HG03558 (cell line): ENCODE data around the gene MATN4.

Experiments
- ATAC-seq: cut with Tn5 transposase; IDR thresholded peaks from one replicate; pipeline ENCODE4 v1.9.1; 2021; ENCODE audit warnings: moderate number of reproducible peaks; ENCODE audit not compliant: unreplicated experiment; ENCODE audit errors: extremely low read depth

Gene MATN4

GRCh38 chr20:45257161-45257560 is 50.9 kb downstream of the MATN4 start:
- ATAC-seq: no peak

DNA sequence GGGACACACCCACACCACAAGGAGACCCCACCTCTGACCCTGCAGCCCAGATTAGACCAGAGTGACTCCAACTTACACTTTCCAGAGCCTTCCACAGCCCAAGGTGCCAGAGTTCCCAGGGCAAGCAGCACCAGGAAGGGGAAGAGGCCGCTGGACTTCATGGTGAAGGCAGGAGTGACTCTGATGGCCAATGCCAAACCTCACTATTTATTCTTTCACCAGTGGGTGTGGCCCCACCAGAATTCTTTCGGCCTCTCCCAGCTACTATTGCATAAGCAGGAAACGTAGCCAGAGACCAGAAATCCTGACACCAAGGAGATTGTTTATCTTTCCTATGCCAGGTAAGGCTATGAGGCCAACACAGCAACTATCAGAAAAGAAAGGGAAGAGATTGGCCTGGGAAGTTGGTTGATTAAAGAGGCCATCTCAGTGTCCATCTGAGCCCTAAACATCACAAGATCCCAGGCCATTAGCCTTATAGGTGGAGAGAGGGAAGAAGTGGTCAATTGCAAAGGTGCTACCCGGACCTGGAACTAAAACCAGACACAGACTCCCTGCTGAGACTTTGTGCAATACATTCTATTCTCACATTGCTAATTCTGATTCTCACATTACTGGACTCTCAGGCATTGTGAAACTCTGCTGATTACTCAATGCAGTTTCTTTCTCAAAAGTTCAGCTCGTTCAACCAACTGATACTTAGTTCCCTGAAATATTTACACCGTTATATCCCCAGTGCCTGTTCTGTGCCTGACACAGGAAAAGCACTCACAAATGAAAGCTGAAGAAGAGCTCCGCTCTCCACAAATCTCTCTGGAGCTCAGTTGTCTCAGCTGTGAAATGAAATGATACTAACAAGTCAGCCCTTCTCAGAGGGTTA is 53.5 kb downstream of the MATN4 start, which contains the start of gene SLPI:
SLPI (minus strand) TSS at position 182 of the 880 bp plus-strand sequence; CDS start at position 161, 21 bp downstream.
- no peak for ATAC-seq

- ATAC-seq: no peak
These were observed 54.8 kb downstream of the MATN4 start for GRCh38 chr20:45253261-45253660.

DNA sequence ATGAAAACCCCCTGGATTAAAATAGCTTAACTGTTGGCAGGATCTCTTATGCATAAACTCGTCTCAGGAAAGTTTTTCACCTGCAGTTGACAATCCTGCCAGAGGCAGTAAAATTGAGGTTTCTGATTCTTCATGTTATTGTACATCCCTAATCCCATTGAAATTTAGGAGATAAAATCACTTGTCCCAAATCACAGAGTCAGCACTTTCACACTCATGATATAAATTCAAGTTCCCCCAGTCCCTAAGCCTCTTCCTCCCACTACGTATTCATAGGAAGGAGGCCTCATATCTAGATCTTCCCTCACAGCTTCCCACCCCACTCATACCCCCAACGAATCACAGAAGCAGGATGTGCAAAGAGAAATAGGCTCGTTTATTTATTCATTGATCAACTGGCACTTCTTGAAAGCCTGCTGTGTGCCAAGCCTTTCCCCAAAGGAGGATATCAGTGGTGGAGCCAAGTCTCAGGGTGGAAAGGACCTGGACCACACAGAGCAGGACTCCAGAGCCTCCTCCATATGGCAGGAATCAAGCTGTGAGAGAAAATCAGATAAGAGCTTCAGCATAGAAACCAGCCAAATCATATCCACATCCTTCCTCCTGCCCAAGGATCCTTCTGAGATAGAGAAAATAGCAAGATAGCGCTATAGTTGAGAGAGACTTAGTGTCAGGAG is 56.1 kb downstream of the MATN4 start:
- no peak for ATAC-seq

DNA sequence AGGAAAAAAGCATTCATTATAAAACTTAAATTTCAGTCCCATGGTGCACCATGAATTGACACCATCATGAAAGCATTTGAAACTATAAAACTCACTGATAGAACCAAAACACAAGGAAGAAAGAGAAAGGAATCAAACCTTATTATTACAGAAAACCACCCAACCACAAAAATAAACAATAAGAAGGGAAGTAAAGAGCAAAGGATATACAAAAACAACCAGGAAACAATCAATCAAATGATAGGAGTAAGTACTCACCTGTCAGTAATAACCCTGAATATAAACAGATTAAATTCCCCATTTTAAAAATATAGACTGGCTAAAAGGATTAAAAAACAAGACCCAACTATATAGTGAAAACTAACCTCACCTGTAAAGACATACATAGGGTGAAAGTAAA is 59.5 kb downstream of the MATN4 start:
- ATAC-seq: no peak

- ATAC-seq: no peak
These were observed 60.2 kb downstream of the MATN4 start for GRCh38 chr20:45247865-45248264.

DNA sequence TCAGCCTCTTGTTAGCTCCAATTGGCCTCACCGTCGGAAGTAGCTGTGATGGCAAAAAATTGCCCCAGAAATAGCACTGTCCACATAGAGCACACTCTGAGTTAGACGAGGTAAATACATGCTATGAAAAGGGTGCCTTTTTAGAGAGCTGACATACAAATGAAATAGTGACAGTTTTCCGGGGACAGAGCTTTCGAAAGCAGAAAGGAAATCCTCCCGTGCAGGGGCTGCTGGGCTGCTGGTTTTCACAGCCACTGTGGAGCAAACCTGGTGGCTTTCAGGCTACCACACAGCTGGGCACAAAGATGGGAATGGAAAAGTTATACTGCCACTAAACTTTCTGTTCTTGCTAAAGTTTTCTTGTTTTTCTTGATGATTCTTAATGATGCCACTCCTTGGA is 62.0 kb downstream of the MATN4 start:
- ATAC-seq: no peak
